NCI-H2196 treated with DMSO at 0.1 percent for 48 hours (cell line): ENCODE results near the gene CHD8.
"Not testable (repeated sequence)": the region's sequence is repeated elsewhere in the genome, so short reads cannot be mapped to it uniquely, and the experiment has no call there.

ENCODE experiments used
- DNase-seq: peaks from one replicate; lab custom pipeline; 2025; ENCODE audit not compliant: unreplicated experiment; lab: John Stamatoyannopoulos, UW

The CHD8 gene

GRCh38 chr14:21455912-21456667, at the start of gene CHD8:
TSS of gene CHD8 (minus strand) at chr14:21456123. CDS start at chr14:21431643, 24,480 bp downstream.
- peak; percentile 98 for DNase-seq

GRCh38 chr14:21505012-21505553, 49.2 kb upstream of the CHD8 start:
- DNase-seq, result no peak

GRCh38 chr14:21503376-21503775, 47.5 kb upstream of the CHD8 start:
- DNase-seq, result no peak

- no peak for DNase-seq
Measured at GRCh38 chr14:21501568-21501967, 45.6 kb upstream of the CHD8 start.

- DNase-seq, result peak; percentile 45
Measured at GRCh38 chr14:21498540-21499526, 42.9 kb upstream of the CHD8 start.

GRCh38 chr14:21496453-21496852, 40.5 kb upstream of the CHD8 start:
- peak; percentile 9 for DNase-seq

GRCh38 chr14:21494902-21495762, 39.2 kb upstream of the CHD8 start:
- DNase-seq, result no peak

GRCh38 chr14:21486640-21487087, 30.7 kb upstream of the CHD8 start:
- no peak for DNase-seq

GRCh38 chr14:21476925-21477681, 21.2 kb upstream of the CHD8 start, which contains the start of the genes RAB2B and TOX4:
TSS of gene RAB2B (minus strand) at chr14:21476959. CDS start at chr14:21476872, 87 bp downstream.
TSS of gene TOX4 (plus strand) at chr14:21477195. CDS start at chr14:21477279, 84 bp downstream.
- peak; percentile 98 for DNase-seq

- DNase-seq, result peak; percentile 80
Measured at GRCh38 chr14:21476523-21476924, 20.6 kb upstream of the CHD8 start.

- DNase-seq, result no peak
Measured at GRCh38 chr14:21475767-21476522, 20.0 kb upstream of the CHD8 start.

- no peak for DNase-seq
Measured at GRCh38 chr14:21467616-21468015, 11.7 kb upstream of the CHD8 start.

GRCh38 chr14:21455592-21455911, 371 bp downstream of the CHD8 start:
- DNase-seq, result no peak

GRCh38 chr14:21454843-21455544, 929 bp downstream of the CHD8 start:
- DNase-seq, result no peak

GRCh38 chr14:21449899-21450216, 6.1 kb downstream of the CHD8 start:
- no peak for DNase-seq

- not testable (repeated sequence) for DNase-seq
Measured at GRCh38 chr14:21442657-21443056, 13.3 kb downstream of the CHD8 start.

- DNase-seq, result no peak
Measured at GRCh38 chr14:21440859-21441258, 15.1 kb downstream of the CHD8 start.

- peak; percentile 96 for DNase-seq
Measured at GRCh38 chr14:21437063-21437901, 18.6 kb downstream of the CHD8 start.
